Neural crest cell (in vitro differentiated cells): ENCODE data around the gene NLRP5. TPM values are rescaled to one million over a fixed set of nuclear protein-coding genes. Genes with fewer than 3 reads are reported as not detected.

Source experiments
- DNase-seq: peaks from one replicate; pipeline ENCODE4 v3.0.0; 2021; ENCODE audit warnings: low read depth, mixed read lengths, low spot score
- H3K27ac Mint-ChIP-seq: one replicate; pipeline ENCODE4 v1.8.0; 2021; ENCODE audit warnings: mild to moderate bottlenecking, mixed read lengths; ENCODE audit not compliant: unreplicated experiment
- H3K27me3 Mint-ChIP-seq: 2 replicates; pipeline ENCODE4 v1.8.0; 2021; ENCODE audit warnings: low read depth, mild to moderate bottlenecking, mixed read lengths
- H3K36me3 Mint-ChIP-seq: 2 replicates; pipeline ENCODE4 v1.8.0; 2021; ENCODE audit warnings: low read depth, mild to moderate bottlenecking, mixed read lengths
- H3K4me1 Mint-ChIP-seq: 2 replicates; pipeline ENCODE4 v1.8.0; 2021; ENCODE audit warnings: mixed read lengths
- H3K4me3 Mint-ChIP-seq: one replicate; pipeline ENCODE4 v1.8.0; 2021; ENCODE audit warnings: mild to moderate bottlenecking, mixed read lengths
- H3K9me3 Mint-ChIP-seq: 2 replicates; pipeline ENCODE4 v1.8.0; 2021; ENCODE audit warnings: mixed read lengths
- CTCF ChIP-seq: fragments of 200-600 bp; sonication (generic); conservative IDR thresholded peaks from 2 replicates; pipeline ENCODE4 v1.5.0; 2021; ENCODE audit warnings: antibody characterized with exemption, mild to moderate bottlenecking
- total RNA-seq: library from RNA; stranded (reverse); gene quantifications from 2 replicates; pipeline ENCODE4 v1.2.1, GENCODE V29; 2021

NLRP5 gene
- total RNA-seq, 1 donor from 2014 or later = not detected

- Mint-ChIP-seq H3K27me3 (peaks cover 9% of the 10 kb centered on the region), H3K4me3 (no peak overlapping the region), H3K9me3 (no peaks in the 10 kb centered on the region), H3K27ac (no peak overlapping the region), H3K4me1 (peaks cover 10% of the 10 kb centered on the region), H3K36me3 (no peaks in the 10 kb centered on the region)
- TF ChIP-seq CTCF = peak; percentile 84
- DNase-seq = peak; percentile 76
Observed at GRCh38 chr19:56076498-56076897, 89.9 kb downstream of the NLRP5 start.

GRCh38 chr19:56079609-56080008 is 93.0 kb downstream of the NLRP5 start:
- no peak overlapping the region for H3K27ac Mint-ChIP-seq
- peaks cover 19% of the 10 kb centered on the region for H3K27me3 Mint-ChIP-seq
- H3K36me3 Mint-ChIP-seq = no peaks in the 10 kb centered on the region
- no peak overlapping the region for H3K4me3 Mint-ChIP-seq
- no peak for TF ChIP-seq CTCF
- peaks cover 10% of the 10 kb centered on the region for H3K4me1 Mint-ChIP-seq
- H3K9me3 Mint-ChIP-seq = no peaks in the 10 kb centered on the region
- no peak for DNase-seq

- peak; percentile 82 for DNase-seq
- Mint-ChIP-seq H3K27ac (peak overlapping the region; percentile 10), H3K9me3 (no peaks in the 10 kb centered on the region), H3K4me3 (peak overlapping the region; percentile 81), H3K36me3 (no peaks in the 10 kb centered on the region), H3K27me3 (peaks cover 19% of the 10 kb centered on the region), H3K4me1 (peaks cover 10% of the 10 kb centered on the region)
- peak; percentile 71 for TF ChIP-seq CTCF
Observed at GRCh38 chr19:56080669-56081401, 94.3 kb downstream of the NLRP5 start.

DNA sequence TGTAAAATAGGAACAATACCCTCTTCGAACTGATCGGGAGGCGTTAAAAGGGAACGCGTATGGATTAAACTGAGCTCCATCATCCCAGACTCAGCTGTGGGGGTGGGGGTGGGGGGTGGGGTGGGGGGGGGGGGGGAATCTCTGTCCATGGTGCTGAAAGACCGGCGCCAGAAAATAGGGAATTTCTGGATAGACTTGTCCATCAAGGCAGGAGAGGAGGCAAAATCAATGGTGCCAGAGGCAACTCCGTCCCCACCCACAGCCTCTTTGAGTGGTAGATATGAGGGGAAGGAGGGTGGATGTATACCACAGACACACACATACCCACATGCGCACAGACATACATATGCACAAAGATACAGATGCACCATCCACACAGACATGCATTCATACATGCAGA is 97.1 kb downstream of the NLRP5 start:
- no peak overlapping the region for H3K27ac Mint-ChIP-seq
- peaks cover 19% of the 10 kb centered on the region for H3K27me3 Mint-ChIP-seq
- DNase-seq = no peak
- no peaks in the 10 kb centered on the region for H3K9me3 Mint-ChIP-seq
- TF ChIP-seq CTCF = no peak
- no peak overlapping the region for H3K4me3 Mint-ChIP-seq
- no peaks in the 10 kb centered on the region for H3K36me3 Mint-ChIP-seq
- H3K4me1 Mint-ChIP-seq = peaks cover 10% of the 10 kb centered on the region

- H3K27ac Mint-ChIP-seq = no peak overlapping the region
- peaks cover 19% of the 10 kb centered on the region for H3K27me3 Mint-ChIP-seq
- no peak for TF ChIP-seq CTCF
- DNase-seq = no peak
- peaks cover 4% of the 10 kb centered on the region for H3K36me3 Mint-ChIP-seq
- H3K4me3 Mint-ChIP-seq = no peak overlapping the region
- no peaks in the 10 kb centered on the region for H3K9me3 Mint-ChIP-seq
- H3K4me1 Mint-ChIP-seq = peaks cover 10% of the 10 kb centered on the region
Observed at GRCh38 chr19:56084835-56085536, 98.4 kb downstream of the NLRP5 start.
